Endometrium (tissue), 2 donors: Measurements from ENCODE around the gene PCNX4.

Experiments
- FAIRE-seq: peaks from 2 replicates; lab custom pipeline; 2012; peaks lifted over from hg19 to GRCh38; lab: Jason Lieb, UNC
- donor health status: control.
- donor health status: control.

PCNX4 gene

GRCh38 chr14:60206249-60206670 is 114.5 kb downstream of the PCNX4 start:
- no peak for FAIRE-seq

- no peak for FAIRE-seq
These were observed 115.3 kb downstream of the PCNX4 start for GRCh38 chr14:60206837-60207533.

GRCh38 chr14:60210703-60211102 is 119.0 kb downstream of the PCNX4 start:
- FAIRE-seq = no peak

GRCh38 chr14:60211153-60211552 is 119.4 kb downstream of the PCNX4 start:
- FAIRE-seq = no peak

GRCh38 chr14:60212503-60213371 is 121.0 kb downstream of the PCNX4 start:
- FAIRE-seq = no peak

- no peak for FAIRE-seq
These were observed 122.3 kb downstream of the PCNX4 start for GRCh38 chr14:60214003-60214402.

GRCh38 chr14:60214415-60215126 is 122.8 kb downstream of the PCNX4 start:
- peak; percentile 26 for FAIRE-seq

- FAIRE-seq = no peak
These were observed 123.4 kb downstream of the PCNX4 start for GRCh38 chr14:60215127-60215444.

GRCh38 chr14:60215520-60216420 is 124.0 kb downstream of the PCNX4 start:
- FAIRE-seq = peak; percentile 97

GRCh38 chr14:60217713-60218112 is 126.0 kb downstream of the PCNX4 start:
- FAIRE-seq = no peak
